DLD1 (cell line): ENCODE data around the gene ZBED3.

Experiments used
- in situ Hi-C: cut with HindIII; loops from 2 replicates; pipeline ENCODE4 v1.10.0; 2017; ENCODE audit warnings: low sequenced_read_pairs

ZBED3 gene

GRCh38 chr5:77077829-77078176 is 9.3 kb downstream of the ZBED3 start:
- in situ Hi-C loops: no loop called here

GRCh38 chr5:77076961-77077828 is 9.9 kb downstream of the ZBED3 start:
- in situ Hi-C loops: no loop called here

- in situ Hi-C loops: no loop called here
These were observed 12.3 kb downstream of the ZBED3 start for GRCh38 chr5:77074745-77075144.

- in situ Hi-C loops: no loop called here
These were observed 13.4 kb downstream of the ZBED3 start for GRCh38 chr5:77073667-77074066.

GRCh38 chr5:77066823-77067442 is 20.2 kb downstream of the ZBED3 start:
- in situ Hi-C loops: no loop called here

GRCh38 chr5:77066184-77066583 is 20.9 kb downstream of the ZBED3 start:
- in situ Hi-C loops: no loop called here

GRCh38 chr5:77065256-77065655 is 21.8 kb downstream of the ZBED3 start:
- in situ Hi-C loops: no loop called here

- in situ Hi-C loops: no loop called here
These were observed 23.0 kb downstream of the ZBED3 start for GRCh38 chr5:77064040-77064439.

GRCh38 chr5:77046416-77047073 is 40.5 kb downstream of the ZBED3 start:
- in situ Hi-C loops: no loop called here

- in situ Hi-C loops: no loop called here
These were observed 51.1 kb downstream of the ZBED3 start for GRCh38 chr5:77035950-77036349.

GRCh38 chr5:77033338-77033737 is 53.7 kb downstream of the ZBED3 start:
- in situ Hi-C loops: no loop called here

GRCh38 chr5:77032635-77033034 is 54.5 kb downstream of the ZBED3 start:
- in situ Hi-C loops: no loop called here

GRCh38 chr5:77031891-77032290 is 55.2 kb downstream of the ZBED3 start:
- in situ Hi-C loops: no loop called here

GRCh38 chr5:77030097-77031071 is 56.7 kb downstream of the ZBED3 start, which contains the start of gene AGGF1:
Gene AGGF1, plus strand, starts transcription at chr5:77030404. Its CDS starts 363 bp downstream, at chr5:77030767.
- in situ Hi-C loops: no loop called here

GRCh38 chr5:77029376-77029885 is 57.7 kb downstream of the ZBED3 start:
- in situ Hi-C loops: no loop called here

GRCh38 chr5:77028631-77029375 is 58.3 kb downstream of the ZBED3 start:
- in situ Hi-C loops: no loop called here

GRCh38 chr5:77024490-77024889 is 62.6 kb downstream of the ZBED3 start:
- in situ Hi-C loops: no loop called here

GRCh38 chr5:77022511-77023417 is 64.3 kb downstream of the ZBED3 start:
- in situ Hi-C loops: no loop called here
